Measurements from ENCODE around the gene INSRR.

INSRR gene

DNA sequence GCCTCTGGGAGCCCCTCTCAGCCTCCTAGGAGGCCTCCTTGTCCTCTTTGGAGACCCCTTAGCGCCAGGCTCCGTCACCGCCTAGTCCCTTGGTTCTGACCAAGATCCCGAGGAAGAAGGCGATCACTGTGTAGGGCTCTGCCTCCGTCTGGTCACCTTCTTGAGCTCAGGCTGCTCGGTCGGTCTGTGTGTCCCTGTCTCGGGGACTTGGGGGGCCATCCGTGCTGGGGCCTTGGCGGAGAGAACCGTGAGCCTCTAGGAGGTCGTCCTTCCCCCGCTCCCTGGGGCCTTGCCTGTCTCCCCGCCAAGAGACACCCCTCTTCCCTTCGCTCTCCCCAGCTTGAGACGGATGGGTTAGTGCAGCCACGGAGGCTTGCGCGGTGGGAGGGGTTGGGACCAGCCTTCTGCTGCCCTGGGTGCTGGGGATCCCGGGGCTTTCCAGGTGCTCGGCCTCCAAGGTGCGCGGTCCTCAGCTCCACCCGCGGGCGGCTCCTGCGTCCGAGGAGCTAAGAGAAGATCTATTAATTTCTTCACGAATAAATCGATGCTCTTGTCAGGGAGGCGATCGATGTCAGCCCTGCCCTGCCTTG lies 701 bp upstream of the INSRR start:
- in situ Hi-C loops (cut with HindIII; ENCODE audit: low sequenced_read_pairs) = loop anchor here (5.0 kb wide), 1 partner anchor 142 kb away; no protein-coding TSS in a partner anchor
- DNase-seq (ENCODE audit: low read depth) = no peak
- peak overlapping the region; percentile 33 for H3K4me3 ChIP-seq (ENCODE audit: low read depth, low read length)
- TF ChIP-seq, protein P1, sequence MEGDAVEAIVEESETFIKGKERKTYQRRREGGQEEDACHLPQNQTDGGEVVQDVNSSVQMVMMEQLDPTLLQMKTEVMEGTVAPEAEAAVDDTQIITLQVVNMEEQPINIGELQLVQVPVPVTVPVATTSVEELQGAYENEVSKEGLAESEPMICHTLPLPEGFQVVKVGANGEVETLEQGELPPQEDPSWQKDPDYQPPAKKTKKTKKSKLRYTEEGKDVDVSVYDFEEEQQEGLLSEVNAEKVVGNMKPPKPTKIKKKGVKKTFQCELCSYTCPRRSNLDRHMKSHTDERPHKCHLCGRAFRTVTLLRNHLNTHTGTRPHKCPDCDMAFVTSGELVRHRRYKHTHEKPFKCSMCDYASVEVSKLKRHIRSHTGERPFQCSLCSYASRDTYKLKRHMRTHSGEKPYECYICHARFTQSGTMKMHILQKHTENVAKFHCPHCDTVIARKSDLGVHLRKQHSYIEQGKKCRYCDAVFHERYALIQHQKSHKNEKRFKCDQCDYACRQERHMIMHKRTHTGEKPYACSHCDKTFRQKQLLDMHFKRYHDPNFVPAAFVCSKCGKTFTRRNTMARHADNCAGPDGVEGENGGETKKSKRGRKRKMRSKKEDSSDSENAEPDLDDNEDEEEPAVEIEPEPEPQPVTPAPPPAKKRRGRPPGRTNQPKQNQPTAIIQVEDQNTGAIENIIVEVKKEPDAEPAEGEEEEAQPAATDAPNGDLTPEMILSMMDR (IDR thresholded peaks at IDR 0.05; ENCODE audit: low read depth, low read length, missing control alignments) = no peak

GRCh38 chr1:156858555-156858956 lies 361 bp downstream of the INSRR start:
- H3K4me3 ChIP-seq (ENCODE audit: low read depth, low read length) = peak overlapping the region; percentile 33
- DNase-seq (ENCODE audit: low read depth) = no peak
- TF ChIP-seq, protein P1 (IDR thresholded peaks at IDR 0.05; ENCODE audit: low read depth, low read length, missing control alignments) = no peak
- in situ Hi-C loops (cut with HindIII; ENCODE audit: low sequenced_read_pairs) = loop anchor here (5.0 kb wide), 1 partner anchor 141 kb away; no protein-coding TSS in a partner anchor

DNA sequence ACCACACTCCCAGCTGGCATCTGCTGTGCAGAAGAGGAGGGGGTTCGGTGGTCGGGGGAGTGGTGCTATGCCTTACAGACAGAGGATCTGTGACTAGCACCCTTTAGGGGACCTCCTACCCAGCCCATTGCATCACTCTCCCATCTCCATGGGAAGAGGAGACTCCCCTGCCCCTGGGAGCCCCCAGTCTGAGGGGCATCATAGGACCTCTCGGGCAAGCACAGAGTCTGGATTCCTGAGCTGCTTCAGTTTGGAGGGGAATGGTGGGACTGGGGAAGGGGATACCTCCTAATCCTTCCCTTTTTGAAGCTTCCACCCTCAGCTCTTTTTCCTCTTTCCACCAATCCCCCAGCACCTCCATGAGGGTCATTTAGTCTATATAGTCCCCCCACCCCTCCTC lies 1.4 kb downstream of the INSRR start:
- TF ChIP-seq, protein P1 (IDR thresholded peaks at IDR 0.05; ENCODE audit: low read depth, low read length, missing control alignments) = no peak
- no peak overlapping the region for H3K4me3 ChIP-seq (ENCODE audit: low read depth, low read length)
- no peak for DNase-seq (ENCODE audit: low read depth)
- in situ Hi-C loops (cut with HindIII; ENCODE audit: low sequenced_read_pairs) = loop anchor here (5.0 kb wide), 1 partner anchor 140 kb away; no protein-coding TSS in a partner anchor

- no peak for DNase-seq (ENCODE audit: low read depth)
- H3K4me3 ChIP-seq (ENCODE audit: low read depth, low read length) = no peak overlapping the region
- in situ Hi-C loops (cut with HindIII; ENCODE audit: low sequenced_read_pairs) = loop anchor here (5.0 kb wide), 1 partner anchor 139 kb away; no protein-coding TSS in a partner anchor
- TF ChIP-seq, protein P1 (IDR thresholded peaks at IDR 0.05; ENCODE audit: low read depth, low read length, missing control alignments) = no peak
Observed at GRCh38 chr1:156856282-156856785, 2.6 kb downstream of the INSRR start.

- DNase-seq (ENCODE audit: low read depth) = no peak
- no peak overlapping the region for H3K4me3 ChIP-seq (ENCODE audit: low read depth, low read length)
- TF ChIP-seq, protein P1 (IDR thresholded peaks at IDR 0.05; ENCODE audit: low read depth, low read length, missing control alignments) = peak; percentile 10
- in situ Hi-C loops (cut with HindIII; ENCODE audit: low sequenced_read_pairs) = loop anchor here (5.0 kb wide), 1 partner anchor 137 kb away; no protein-coding TSS in a partner anchor
Observed at GRCh38 chr1:156854634-156855033, 4.3 kb downstream of the INSRR start.

- TF ChIP-seq, protein P1 (IDR thresholded peaks at IDR 0.05; ENCODE audit: low read depth, low read length, missing control alignments) = no peak
- in situ Hi-C loops (cut with HindIII; ENCODE audit: low sequenced_read_pairs) = no loop called here
- no peak overlapping the region for H3K4me3 ChIP-seq (ENCODE audit: low read depth, low read length)
- no peak for DNase-seq (ENCODE audit: low read depth)
Observed at GRCh38 chr1:156853761-156854160, 5.2 kb downstream of the INSRR start.
